Measurements from ENCODE around the gene SERPINA12. TPM values are rescaled to one million over a fixed set of nuclear protein-coding genes. Genes with fewer than 3 reads are reported as not detected.
A peak's percentile ranks its signal among the peaks of the same experiment; 100 is the strongest.

SERPINA12 gene
- total and polyA plus RNA-seq, 2 of the 13 experiments (the other 11 are each of a cell fraction or from before 2014, with no cell fraction given): 0.08 TPM; not detected in 1

- TF ChIP-seq, protein P1, sequence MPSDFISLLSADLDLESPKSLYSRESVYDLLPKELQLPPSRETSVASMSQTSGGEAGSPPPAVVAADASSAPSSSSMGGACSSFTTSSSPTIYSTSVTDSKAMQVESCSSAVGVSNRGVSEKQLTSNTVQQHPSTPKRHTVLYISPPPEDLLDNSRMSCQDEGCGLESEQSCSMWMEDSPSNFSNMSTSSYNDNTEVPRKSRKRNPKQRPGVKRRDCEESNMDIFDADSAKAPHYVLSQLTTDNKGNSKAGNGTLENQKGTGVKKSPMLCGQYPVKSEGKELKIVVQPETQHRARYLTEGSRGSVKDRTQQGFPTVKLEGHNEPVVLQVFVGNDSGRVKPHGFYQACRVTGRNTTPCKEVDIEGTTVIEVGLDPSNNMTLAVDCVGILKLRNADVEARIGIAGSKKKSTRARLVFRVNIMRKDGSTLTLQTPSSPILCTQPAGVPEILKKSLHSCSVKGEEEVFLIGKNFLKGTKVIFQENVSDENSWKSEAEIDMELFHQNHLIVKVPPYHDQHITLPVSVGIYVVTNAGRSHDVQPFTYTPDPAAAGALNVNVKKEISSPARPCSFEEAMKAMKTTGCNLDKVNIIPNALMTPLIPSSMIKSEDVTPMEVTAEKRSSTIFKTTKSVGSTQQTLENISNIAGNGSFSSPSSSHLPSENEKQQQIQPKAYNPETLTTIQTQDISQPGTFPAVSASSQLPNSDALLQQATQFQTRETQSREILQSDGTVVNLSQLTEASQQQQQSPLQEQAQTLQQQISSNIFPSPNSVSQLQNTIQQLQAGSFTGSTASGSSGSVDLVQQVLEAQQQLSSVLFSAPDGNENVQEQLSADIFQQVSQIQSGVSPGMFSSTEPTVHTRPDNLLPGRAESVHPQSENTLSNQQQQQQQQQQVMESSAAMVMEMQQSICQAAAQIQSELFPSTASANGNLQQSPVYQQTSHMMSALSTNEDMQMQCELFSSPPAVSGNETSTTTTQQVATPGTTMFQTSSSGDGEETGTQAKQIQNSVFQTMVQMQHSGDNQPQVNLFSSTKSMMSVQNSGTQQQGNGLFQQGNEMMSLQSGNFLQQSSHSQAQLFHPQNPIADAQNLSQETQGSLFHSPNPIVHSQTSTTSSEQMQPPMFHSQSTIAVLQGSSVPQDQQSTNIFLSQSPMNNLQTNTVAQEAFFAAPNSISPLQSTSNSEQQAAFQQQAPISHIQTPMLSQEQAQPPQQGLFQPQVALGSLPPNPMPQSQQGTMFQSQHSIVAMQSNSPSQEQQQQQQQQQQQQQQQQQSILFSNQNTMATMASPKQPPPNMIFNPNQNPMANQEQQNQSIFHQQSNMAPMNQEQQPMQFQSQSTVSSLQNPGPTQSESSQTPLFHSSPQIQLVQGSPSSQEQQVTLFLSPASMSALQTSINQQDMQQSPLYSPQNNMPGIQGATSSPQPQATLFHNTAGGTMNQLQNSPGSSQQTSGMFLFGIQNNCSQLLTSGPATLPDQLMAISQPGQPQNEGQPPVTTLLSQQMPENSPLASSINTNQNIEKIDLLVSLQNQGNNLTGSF (CRISPR knock-in tag; IDR thresholded peaks at IDR 0.05): no peak
- TF ChIP-seq XBP1 (CRISPR knock-in tag; IDR thresholded peaks at IDR 0.05) (no peak), CENPX (CRISPR knock-in tag; IDR thresholded peaks at IDR 0.05) (no peak), ZNF746 (CRISPR knock-in tag; IDR thresholded peaks at IDR 0.05) (no peak), RBAK (CRISPR knock-in tag; IDR thresholded peaks at IDR 0.05) (no peak), TBP (CRISPR knock-in tag; IDR thresholded peaks at IDR 0.05) (no peak), ZNF33A (CRISPR knock-in tag; IDR thresholded peaks at IDR 0.05; ENCODE audit: borderline replicate concordance) (no peak), ELF3 (CRISPR knock-in tag; IDR thresholded peaks at IDR 0.05) (no peak), ZBTB7B (CRISPR knock-in tag; IDR thresholded peaks at IDR 0.05) (no peak), TOE1 (CRISPR knock-in tag; IDR thresholded peaks at IDR 0.05) (no peak), HDAC6 (IDR thresholded peaks at IDR 0.05; ENCODE audit: low read depth, low read length) (no peak), JUNB (CRISPR knock-in tag; IDR thresholded peaks at IDR 0.05; ENCODE audit: borderline replicate concordance) (peak; percentile 79; the same call in 1 of the 2 replicates)
- TF ChIP-seq, protein P2, sequence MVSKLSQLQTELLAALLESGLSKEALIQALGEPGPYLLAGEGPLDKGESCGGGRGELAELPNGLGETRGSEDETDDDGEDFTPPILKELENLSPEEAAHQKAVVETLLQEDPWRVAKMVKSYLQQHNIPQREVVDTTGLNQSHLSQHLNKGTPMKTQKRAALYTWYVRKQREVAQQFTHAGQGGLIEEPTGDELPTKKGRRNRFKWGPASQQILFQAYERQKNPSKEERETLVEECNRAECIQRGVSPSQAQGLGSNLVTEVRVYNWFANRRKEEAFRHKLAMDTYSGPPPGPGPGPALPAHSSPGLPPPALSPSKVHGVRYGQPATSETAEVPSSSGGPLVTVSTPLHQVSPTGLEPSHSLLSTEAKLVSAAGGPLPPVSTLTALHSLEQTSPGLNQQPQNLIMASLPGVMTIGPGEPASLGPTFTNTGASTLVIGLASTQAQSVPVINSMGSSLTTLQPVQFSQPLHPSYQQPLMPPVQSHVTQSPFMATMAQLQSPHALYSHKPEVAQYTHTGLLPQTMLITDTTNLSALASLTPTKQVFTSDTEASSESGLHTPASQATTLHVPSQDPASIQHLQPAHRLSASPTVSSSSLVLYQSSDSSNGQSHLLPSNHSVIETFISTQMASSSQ (IDR thresholded peaks at IDR 0.05; ENCODE audit: low read depth): 0 out of 2 replicates have a peak, but pooled peaks have one; percentile 22
- TF ChIP-seq, protein P2 (CRISPR knock-in tag; IDR thresholded peaks at IDR 0.05; ENCODE audit: borderline replicate concordance): no peak
- TF ChIP-seq, protein P3, sequence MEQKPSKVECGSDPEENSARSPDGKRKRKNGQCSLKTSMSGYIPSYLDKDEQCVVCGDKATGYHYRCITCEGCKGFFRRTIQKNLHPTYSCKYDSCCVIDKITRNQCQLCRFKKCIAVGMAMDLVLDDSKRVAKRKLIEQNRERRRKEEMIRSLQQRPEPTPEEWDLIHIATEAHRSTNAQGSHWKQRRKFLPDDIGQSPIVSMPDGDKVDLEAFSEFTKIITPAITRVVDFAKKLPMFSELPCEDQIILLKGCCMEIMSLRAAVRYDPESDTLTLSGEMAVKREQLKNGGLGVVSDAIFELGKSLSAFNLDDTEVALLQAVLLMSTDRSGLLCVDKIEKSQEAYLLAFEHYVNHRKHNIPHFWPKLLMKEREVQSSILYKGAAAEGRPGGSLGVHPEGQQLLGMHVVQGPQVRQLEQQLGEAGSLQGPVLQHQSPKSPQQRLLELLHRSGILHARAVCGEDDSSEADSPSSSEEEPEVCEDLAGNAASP (CRISPR knock-in tag; IDR thresholded peaks at IDR 0.05; ENCODE audit: borderline replicate concordance): no peak
- TF ChIP-seq, protein P4, sequence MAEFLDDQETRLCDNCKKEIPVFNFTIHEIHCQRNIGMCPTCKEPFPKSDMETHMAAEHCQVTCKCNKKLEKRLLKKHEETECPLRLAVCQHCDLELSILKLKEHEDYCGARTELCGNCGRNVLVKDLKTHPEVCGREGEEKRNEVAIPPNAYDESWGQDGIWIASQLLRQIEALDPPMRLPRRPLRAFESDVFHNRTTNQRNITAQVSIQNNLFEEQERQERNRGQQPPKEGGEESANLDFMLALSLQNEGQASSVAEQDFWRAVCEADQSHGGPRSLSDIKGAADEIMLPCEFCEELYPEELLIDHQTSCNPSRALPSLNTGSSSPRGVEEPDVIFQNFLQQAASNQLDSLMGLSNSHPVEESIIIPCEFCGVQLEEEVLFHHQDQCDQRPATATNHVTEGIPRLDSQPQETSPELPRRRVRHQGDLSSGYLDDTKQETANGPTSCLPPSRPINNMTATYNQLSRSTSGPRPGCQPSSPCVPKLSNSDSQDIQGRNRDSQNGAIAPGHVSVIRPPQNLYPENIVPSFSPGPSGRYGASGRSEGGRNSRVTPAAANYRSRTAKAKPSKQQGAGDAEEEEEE (CRISPR knock-in tag; IDR thresholded peaks at IDR 0.05; ENCODE audit: borderline replicate concordance): no peak
Measured at GRCh38 chr14:94501588-94502516, 7.4 kb downstream of the SERPINA12 start (continued).

Data from HepG2 (cell line).